NCI-H748 treated with DMSO at 0.1 percent for 48 hours (cell line): ENCODE data around the gene QSOX2.

Source experiments
- DNase-seq: peaks from one replicate; lab custom pipeline; 2025; lab: John Stamatoyannopoulos, UW

QSOX2 gene

GRCh38 chr9:136172412-136173079 lies 73.1 kb downstream of the QSOX2 start:
- DNase-seq: no peak

GRCh38 chr9:136171801-136172411 lies 73.7 kb downstream of the QSOX2 start:
- DNase-seq: no peak

GRCh38 chr9:136171009-136171800 lies 74.4 kb downstream of the QSOX2 start:
- DNase-seq: no peak

- no peak for DNase-seq
Measured at GRCh38 chr9:136170006-136170901, 75.4 kb downstream of the QSOX2 start.

GRCh38 chr9:136169495-136169894 lies 76.1 kb downstream of the QSOX2 start:
- DNase-seq: no peak

GRCh38 chr9:136163248-136163850 lies 82.3 kb downstream of the QSOX2 start:
- DNase-seq: no peak

- no peak for DNase-seq
Measured at GRCh38 chr9:136160995-136161610, 84.5 kb downstream of the QSOX2 start.

GRCh38 chr9:136160381-136160841 lies 85.2 kb downstream of the QSOX2 start:
- DNase-seq: no peak

GRCh38 chr9:136159851-136160250 lies 85.8 kb downstream of the QSOX2 start:
- no peak for DNase-seq

GRCh38 chr9:136157477-136158265 lies 87.9 kb downstream of the QSOX2 start:
- no peak for DNase-seq
